ENCODE measurements around the gene RRP7A.

RRP7A gene

GRCh38 chr22:42471441-42471840, 48.2 kb downstream of the RRP7A start:
- H3K4me2 ChIP-seq (ENCODE audit: insufficient read depth, low read length): no peak overlapping the region
- no peak overlapping the region for H3K4me3 ChIP-seq (ENCODE audit: low read depth in 1 of 2, low read length in 2 of 2)
- H3K27ac ChIP-seq (ENCODE audit: low read length): no peak overlapping the region
- no peaks in the 10 kb centered on the region for H3K4me1 ChIP-seq (ENCODE audit: insufficient read depth, low read length)
- H2AFZ ChIP-seq (ENCODE audit: low read depth, low read length): no peak overlapping the region
- no peaks in the 10 kb centered on the region for H4K20me1 ChIP-seq (ENCODE audit: insufficient read depth, low read length)
- H3K79me2 ChIP-seq (ENCODE audit: insufficient read depth, low read length): no peaks in the 10 kb centered on the region
- H3K27me3 ChIP-seq (ENCODE audit: insufficient read depth, low read length, poor library complexity): peaks cover 5% of the 10 kb centered on the region
- TF ChIP-seq CTCF (IDR thresholded peaks at IDR 0.05; ENCODE audit: borderline replicate concordance, extremely low read depth, low read length, poor library complexity, severe bottlenecking): no peak
- H3K9me3 ChIP-seq (ENCODE audit: insufficient read depth, low read length, severe bottlenecking): no peaks in the 10 kb centered on the region
- no peaks in the 10 kb centered on the region for H3K36me3 ChIP-seq (ENCODE audit: insufficient read depth, low read length)
- ATAC-seq (ENCODE audit: insufficient read depth, low read depth) (no peak), DNase-seq (no peak)
- H3K9ac ChIP-seq (ENCODE audit: low read depth, low read length): no peak overlapping the region

GRCh38 chr22:42470366-42471082, 49.1 kb downstream of the RRP7A start:
- no peak for TF ChIP-seq EZH2 (IDR thresholded peaks at IDR 0.05; ENCODE audit: borderline replicate concordance, low read depth, low read length, severe bottlenecking)
- TF ChIP-seq CTCF (IDR thresholded peaks at IDR 0.05; ENCODE audit: borderline replicate concordance, extremely low read depth, low read length, poor library complexity, severe bottlenecking): no peak
- H3K4me1 ChIP-seq (ENCODE audit: insufficient read depth, low read length): no peaks in the 10 kb centered on the region
- H2AFZ ChIP-seq (ENCODE audit: low read depth, low read length): no peak overlapping the region
- no peak for DNase-seq
- H3K27me3 ChIP-seq (ENCODE audit: insufficient read depth, low read length, poor library complexity): peaks cover 5% of the 10 kb centered on the region
- no peaks in the 10 kb centered on the region for H3K36me3 ChIP-seq (ENCODE audit: insufficient read depth, low read length)
- H3K9ac ChIP-seq (ENCODE audit: low read depth, low read length): no peak overlapping the region
- H3K27ac ChIP-seq (ENCODE audit: low read length): no peak overlapping the region
- H3K4me2 ChIP-seq (ENCODE audit: insufficient read depth, low read length): no peak overlapping the region
- no peaks in the 10 kb centered on the region for H3K79me2 ChIP-seq (ENCODE audit: insufficient read depth, low read length)
- no peak for ATAC-seq (ENCODE audit: insufficient read depth, low read depth)
- no peaks in the 10 kb centered on the region for H4K20me1 ChIP-seq (ENCODE audit: insufficient read depth, low read length)
- H3K4me3 ChIP-seq (ENCODE audit: low read depth in 1 of 2, low read length in 2 of 2): no peak overlapping the region
- H3K9me3 ChIP-seq (ENCODE audit: insufficient read depth, low read length, severe bottlenecking): no peaks in the 10 kb centered on the region

- Histone ChIP-seq H3K4me2 (ENCODE audit: insufficient read depth, low read length) (no peak overlapping the region), H3K9me3 (ENCODE audit: insufficient read depth, low read length, severe bottlenecking) (no peaks in the 10 kb centered on the region), H3K27me3 (ENCODE audit: insufficient read depth, low read length, poor library complexity) (peaks cover 5% of the 10 kb centered on the region), H4K20me1 (ENCODE audit: insufficient read depth, low read length) (no peaks in the 10 kb centered on the region), H3K4me3 (ENCODE audit: low read depth in 1 of 2, low read length in 2 of 2) (no peak overlapping the region), H2AFZ (ENCODE audit: low read depth, low read length) (no peak overlapping the region), H3K79me2 (ENCODE audit: insufficient read depth, low read length) (no peaks in the 10 kb centered on the region), H3K9ac (ENCODE audit: low read depth, low read length) (no peak overlapping the region), H3K36me3 (ENCODE audit: insufficient read depth, low read length) (no peaks in the 10 kb centered on the region), H3K27ac (ENCODE audit: low read length) (no peak overlapping the region), H3K4me1 (ENCODE audit: insufficient read depth, low read length) (no peaks in the 10 kb centered on the region)
- ATAC-seq (ENCODE audit: insufficient read depth, low read depth) (no peak), DNase-seq (no peak)
- no peak for TF ChIP-seq EZH2 (IDR thresholded peaks at IDR 0.05; ENCODE audit: borderline replicate concordance, low read depth, low read length, severe bottlenecking)
- TF ChIP-seq CTCF (IDR thresholded peaks at IDR 0.05; ENCODE audit: borderline replicate concordance, extremely low read depth, low read length, poor library complexity, severe bottlenecking): no peak
Observed at GRCh38 chr22:42468841-42469240, 50.8 kb downstream of the RRP7A start.
